Fibroblast of lung (primary cell): ENCODE data around the gene KCNK6. TPM values are rescaled to one million over a fixed set of nuclear protein-coding genes. Genes with fewer than 3 reads are reported as not detected.

Experiments used
- DNase-seq, 2 donors: peaks; one replicate each; pipeline versions ENCODE4 v3.0.0 to v3.0.0-alpha.2; 2010; ENCODE audit warnings: low read depth in 2 of 2
- H2AFZ ChIP-seq: 2 replicates; pipeline ENCODE4 v1.5.1; 2012; ENCODE audit warnings: low read length, control low read depth, inconsistent platforms
- H3K27ac ChIP-seq: 2 replicates; pipeline ENCODE4 v1.5.1; 2011; ENCODE audit warnings: low read length, control low read depth; ENCODE audit not compliant: insufficient read depth
- H3K27me3 ChIP-seq: 2 replicates; pipeline ENCODE4 v1.5.1; 2011; ENCODE audit warnings: mild to moderate bottlenecking, low read length; ENCODE audit not compliant: control insufficient read depth, insufficient read depth
- H3K36me3 ChIP-seq: 2 replicates; pipeline ENCODE4 v1.5.1; 2011; ENCODE audit warnings: low read length; ENCODE audit not compliant: control insufficient read depth, insufficient read depth
- H3K4me1 ChIP-seq: 2 replicates; pipeline ENCODE4 v1.5.1; 2011; ENCODE audit warnings: low read length; ENCODE audit not compliant: control insufficient read depth, insufficient read depth; ENCODE audit errors: extremely low read depth
- H3K4me2 ChIP-seq: 2 replicates; pipeline ENCODE4 v1.5.1; 2011; ENCODE audit warnings: low read length, control low read depth; ENCODE audit not compliant: insufficient read depth; ENCODE audit errors: extremely low read depth
- H3K4me3 ChIP-seq, 4 experiments: fragments of 200-600 bp in 1 of 4; sonication (generic) in 1 of 4; replicated peaks in 1 of 4; 2 replicates each; pipeline ENCODE4 v1.5.1; 2011 to 2016; ENCODE audit warnings: low read length in 4 of 4, low read depth in 3 of 4, mild to moderate bottlenecking in 3 of 4, control low read depth in 2 of 4, inconsistent platforms in 1 of 4, mixed read lengths in 1 of 4; ENCODE audit not compliant: insufficient read depth in 1 of 4; ENCODE audit errors: control extremely low read depth in 1 of 4
- H3K79me2 ChIP-seq: 2 replicates; pipeline ENCODE4 v1.5.1; 2012; ENCODE audit warnings: mild to moderate bottlenecking, low read length, inconsistent platforms; ENCODE audit not compliant: control insufficient read depth, insufficient read depth
- H3K9ac ChIP-seq: 2 replicates; pipeline ENCODE4 v1.5.1; 2011; ENCODE audit warnings: mild to moderate bottlenecking, low read length, control low read depth; ENCODE audit not compliant: insufficient read depth
- H3K9me3 ChIP-seq: 2 replicates; pipeline ENCODE4 v1.5.1; 2012; ENCODE audit warnings: low read depth, low read length; ENCODE audit not compliant: control insufficient read depth, insufficient read depth
- H4K20me1 ChIP-seq: 2 replicates; pipeline ENCODE4 v1.5.1; 2011; ENCODE audit warnings: low read length; ENCODE audit not compliant: control insufficient read depth, insufficient read depth; ENCODE audit errors: extremely low read depth
- EZH2 ChIP-seq: IDR thresholded peaks from 2 replicates; pipeline ENCODE4 v1.5.1; 2012; ENCODE audit warnings: low read length, control low read depth, mild to moderate bottlenecking; ENCODE audit errors: missing control alignments
- polyA plus RNA-seq, 2 donors: library from polyadenylated mRNA; depleted of rRNA in 1 of 2; stranded (reverse) in 1 of 2; unstranded in 1 of 2; fragments of >200 nt; gene quantifications; 2 replicates each; pipeline ENCODE4 v1.2.1, GENCODE V29; 2011 to 2012; ENCODE audit warnings: missing spikeins in 1 of 2
- total RNA-seq: library from RNA; depleted of rRNA; stranded (reverse); fragments of >200 nt; gene quantifications from 2 replicates; pipeline ENCODE4 v1.2.1, GENCODE V29; 2014
- TF ChIP-seq, protein P1 (sequence below), 2 donors: IDR thresholded peaks in 1 of 2; conservative IDR thresholded peaks in 1 of 2; 1 replicate in 1 of 2; 2 replicates in 1 of 2; pipeline ENCODE4 v1.5.1; 2011 to 2012; ENCODE audit warnings: low read length in 2 of 2, control low read depth in 1 of 2, inconsistent platforms in 1 of 2, low read depth in 1 of 2, mild to moderate bottlenecking in 1 of 2

KCNK6 gene
- total and polyA plus RNA-seq, 2 donors (not counting 1 experiment from before 2014, with no cell fraction given): 3.0 to 48.1 TPM

DNA sequence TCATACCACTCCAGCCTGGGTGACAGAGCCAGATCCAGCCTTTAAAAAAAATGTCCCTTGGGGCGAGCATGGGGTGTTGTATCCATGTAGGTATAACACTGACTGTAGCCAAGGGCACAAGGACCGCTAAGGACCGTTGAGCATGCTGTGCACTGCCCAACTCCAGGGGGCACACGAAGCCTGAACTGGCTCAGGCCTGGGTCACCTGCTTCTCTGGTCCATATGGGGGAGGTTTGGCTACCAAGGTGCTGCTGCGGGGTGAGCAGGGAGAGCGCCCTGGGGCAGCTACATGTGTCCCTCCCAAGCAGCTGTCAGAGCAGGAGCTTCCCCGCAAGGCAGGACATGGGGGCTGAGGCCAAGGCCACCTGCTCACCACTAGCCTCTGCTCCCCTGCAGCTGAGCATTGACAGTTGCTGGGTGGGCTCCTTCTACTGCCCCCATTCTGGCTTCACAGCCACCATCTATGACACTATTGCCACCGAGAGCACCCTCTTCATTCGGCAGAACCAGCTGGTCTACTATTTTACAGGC is 32.3 kb downstream of the KCNK6 start:
- no peak overlapping the region for H3K9ac ChIP-seq
- TF ChIP-seq, protein P1, sequence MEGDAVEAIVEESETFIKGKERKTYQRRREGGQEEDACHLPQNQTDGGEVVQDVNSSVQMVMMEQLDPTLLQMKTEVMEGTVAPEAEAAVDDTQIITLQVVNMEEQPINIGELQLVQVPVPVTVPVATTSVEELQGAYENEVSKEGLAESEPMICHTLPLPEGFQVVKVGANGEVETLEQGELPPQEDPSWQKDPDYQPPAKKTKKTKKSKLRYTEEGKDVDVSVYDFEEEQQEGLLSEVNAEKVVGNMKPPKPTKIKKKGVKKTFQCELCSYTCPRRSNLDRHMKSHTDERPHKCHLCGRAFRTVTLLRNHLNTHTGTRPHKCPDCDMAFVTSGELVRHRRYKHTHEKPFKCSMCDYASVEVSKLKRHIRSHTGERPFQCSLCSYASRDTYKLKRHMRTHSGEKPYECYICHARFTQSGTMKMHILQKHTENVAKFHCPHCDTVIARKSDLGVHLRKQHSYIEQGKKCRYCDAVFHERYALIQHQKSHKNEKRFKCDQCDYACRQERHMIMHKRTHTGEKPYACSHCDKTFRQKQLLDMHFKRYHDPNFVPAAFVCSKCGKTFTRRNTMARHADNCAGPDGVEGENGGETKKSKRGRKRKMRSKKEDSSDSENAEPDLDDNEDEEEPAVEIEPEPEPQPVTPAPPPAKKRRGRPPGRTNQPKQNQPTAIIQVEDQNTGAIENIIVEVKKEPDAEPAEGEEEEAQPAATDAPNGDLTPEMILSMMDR (conservative IDR thresholded peaks at IDR 0.05 in 1 of 2, IDR thresholded peaks at IDR 0.05 in 1 of 2; ENCODE audit: low read depth in 1 of 2, low read length in 2 of 2): no peak
- no peak for TF ChIP-seq EZH2
- H3K9me3 ChIP-seq: no peaks in the 10 kb centered on the region
- no peak overlapping the region for H3K27ac ChIP-seq
- no peaks in the 10 kb centered on the region for H3K36me3 ChIP-seq
- H3K4me2 ChIP-seq: no peak overlapping the region
- H4K20me1 ChIP-seq: no peaks in the 10 kb centered on the region
- no peaks in the 10 kb centered on the region for H3K79me2 ChIP-seq
- no peak for DNase-seq
- no peaks in the 10 kb centered on the region for H3K27me3 ChIP-seq
- no peaks in the 10 kb centered on the region for H3K4me1 ChIP-seq
- no peak overlapping the region for H3K4me3 ChIP-seq
- H2AFZ ChIP-seq: no peak overlapping the region

DNA sequence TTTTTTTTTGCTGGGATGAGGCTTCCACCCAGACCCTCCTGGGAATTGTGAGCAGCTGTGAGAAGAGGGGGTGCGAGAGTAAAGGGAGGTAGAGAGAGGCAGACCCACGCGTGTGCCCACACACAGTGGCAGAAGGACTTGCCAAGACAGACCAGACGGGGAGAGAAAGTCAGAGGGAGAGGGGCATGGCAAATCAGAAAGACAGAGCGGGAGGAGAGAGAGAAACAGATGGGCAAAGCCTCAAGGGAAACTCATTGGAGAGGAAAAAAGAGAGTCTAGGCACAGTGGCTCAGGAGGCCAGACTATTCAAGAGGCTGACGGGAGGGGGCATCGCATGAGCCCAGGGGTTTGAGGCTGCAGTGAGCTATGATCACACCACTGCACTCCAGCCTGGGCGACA is 33.0 kb downstream of the KCNK6 start:
- Histone ChIP-seq H4K20me1 (no peaks in the 10 kb centered on the region), H3K79me2 (no peaks in the 10 kb centered on the region), H3K27ac (no peak overlapping the region), H3K36me3 (no peaks in the 10 kb centered on the region), H3K27me3 (no peaks in the 10 kb centered on the region), H3K4me1 (no peaks in the 10 kb centered on the region), H3K4me3 (no peak overlapping the region), H2AFZ (no peak overlapping the region), H3K9me3 (no peaks in the 10 kb centered on the region), H3K4me2 (no peak overlapping the region), H3K9ac (no peak overlapping the region)
- no peak for DNase-seq
- TF ChIP-seq, protein P1 (conservative IDR thresholded peaks at IDR 0.05 in 1 of 2, IDR thresholded peaks at IDR 0.05 in 1 of 2; ENCODE audit: low read depth in 1 of 2, low read length in 2 of 2): no peak
- no peak for TF ChIP-seq EZH2

DNA sequence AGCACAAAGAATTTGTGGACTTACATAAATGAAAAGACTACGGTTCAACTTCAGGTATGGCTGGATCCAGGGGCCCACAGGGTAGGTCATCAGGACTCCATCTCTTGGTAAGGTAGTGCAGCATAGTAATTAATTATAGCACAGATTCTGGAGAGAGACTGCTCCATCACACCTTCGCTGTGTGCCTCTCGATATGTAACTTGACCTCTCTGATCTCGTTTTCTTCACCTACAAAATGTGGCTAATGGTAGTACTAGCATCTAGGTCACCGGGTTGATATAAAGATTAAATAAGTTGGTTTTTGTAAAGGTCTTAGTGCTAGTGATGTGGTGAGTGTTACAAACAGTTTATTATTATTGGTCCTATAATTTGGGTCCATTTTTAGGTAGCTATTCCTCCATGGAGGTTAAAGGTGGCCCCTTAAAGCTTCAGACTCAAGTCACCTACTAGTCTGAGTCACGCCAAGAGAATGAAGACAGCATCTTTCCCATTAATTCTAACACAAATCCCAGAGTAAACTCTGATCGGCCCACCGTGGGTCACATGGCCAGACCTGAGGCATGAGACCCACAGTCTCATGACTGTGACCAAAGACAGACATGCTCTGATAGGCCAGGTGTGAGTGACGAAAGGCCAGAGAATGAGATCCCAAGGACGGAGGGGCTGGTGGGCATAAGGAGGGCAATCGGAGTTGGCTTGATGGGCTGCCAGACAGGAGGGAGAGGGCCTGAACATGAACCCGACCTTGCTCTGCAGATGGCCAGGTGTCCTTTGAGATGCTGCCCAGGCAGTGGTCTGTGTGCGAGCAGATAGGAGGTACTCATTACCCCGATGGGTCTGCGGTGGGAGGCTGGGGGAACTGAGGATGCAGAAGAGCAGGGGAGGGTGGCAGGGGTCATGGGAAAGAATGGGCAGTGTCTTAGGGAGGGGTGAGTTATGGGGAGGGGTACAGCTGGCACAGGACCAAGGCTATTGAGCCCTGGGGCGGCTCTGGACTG is 36.4 kb downstream of the KCNK6 start:
- Histone ChIP-seq H3K36me3 (no peaks in the 10 kb centered on the region), H3K9me3 (no peaks in the 10 kb centered on the region), H3K27me3 (peaks cover 18% of the 10 kb centered on the region), H2AFZ (no peak overlapping the region), H3K9ac (no peak overlapping the region), H3K79me2 (no peaks in the 10 kb centered on the region), H3K4me1 (no peaks in the 10 kb centered on the region), H3K27ac (no peak overlapping the region), H3K4me2 (no peak overlapping the region), H4K20me1 (no peaks in the 10 kb centered on the region), H3K4me3 (no peak overlapping the region)
- no peak for DNase-seq
- TF ChIP-seq, protein P1 (conservative IDR thresholded peaks at IDR 0.05 in 1 of 2, IDR thresholded peaks at IDR 0.05 in 1 of 2; ENCODE audit: low read depth in 1 of 2, low read length in 2 of 2): no peak
- peak; percentile 17 for TF ChIP-seq EZH2
